Vagina (tissue), 2 donors: ENCODE measurements around the gene ELMO1.

Experiments used
- POLR2A ChIP-seq, 2 donors: fragments of 450-650 bp; IDR thresholded peaks; one replicate each; pipeline ENCODE4 v1.6.1; 2017; ENCODE audit warnings: antibody characterized with exemption in 2 of 2, mild to moderate bottlenecking in 2 of 2, moderate library complexity in 2 of 2
- POLR2AphosphoS5 ChIP-seq, 2 donors: sonication (generic); formaldehyde crosslinking; IDR thresholded peaks; one replicate each; pipeline ENCODE4 v1.9.0; 2017; ENCODE audit warnings: antibody characterized with exemption in 2 of 2, mild to moderate bottlenecking in 2 of 2, low read depth in 1 of 2; ENCODE audit not compliant: insufficient read depth in 1 of 2
- TF ChIP-seq, protein P1 (sequence below), 3 experiments: fragments of 450-650 bp in 2 of 3; fragments of 200-600 bp in 1 of 3; sonication (generic) in 1 of 3; IDR thresholded peaks; one replicate each; pipeline ENCODE4 v1.5.1; 2017 to 2019; ENCODE audit warnings: antibody characterized with exemption in 3 of 3, mild to moderate bottlenecking in 2 of 3, moderate library complexity in 2 of 3

DNA sequence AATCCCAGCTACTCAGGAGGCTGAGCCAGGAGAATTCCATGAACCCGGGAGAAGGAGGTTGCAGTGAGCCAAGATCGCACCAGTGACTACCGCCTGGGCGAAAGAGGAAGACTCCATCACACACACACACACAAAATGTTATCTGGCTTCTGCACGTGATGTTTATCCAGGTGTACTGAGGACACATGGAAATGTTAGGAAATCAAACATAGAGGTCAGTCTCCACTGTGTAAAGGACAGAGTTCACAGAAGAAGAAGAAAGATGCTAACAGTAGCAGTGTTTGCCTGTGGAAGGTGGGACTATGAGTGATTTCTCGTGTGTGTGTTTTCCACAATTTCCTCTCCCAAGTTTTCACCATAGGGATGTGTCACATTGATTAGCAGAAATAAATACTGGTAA lies 256.9 kb downstream of the ELMO1 start:
- no peak for TF ChIP-seq POLR2AphosphoS5 (IDR thresholded peaks at IDR 0.05; ENCODE audit: insufficient read depth in 1 of 2, low read depth in 1 of 2)
- no peak for TF ChIP-seq POLR2A (IDR thresholded peaks at IDR 0.05)
- TF ChIP-seq, protein P1, sequence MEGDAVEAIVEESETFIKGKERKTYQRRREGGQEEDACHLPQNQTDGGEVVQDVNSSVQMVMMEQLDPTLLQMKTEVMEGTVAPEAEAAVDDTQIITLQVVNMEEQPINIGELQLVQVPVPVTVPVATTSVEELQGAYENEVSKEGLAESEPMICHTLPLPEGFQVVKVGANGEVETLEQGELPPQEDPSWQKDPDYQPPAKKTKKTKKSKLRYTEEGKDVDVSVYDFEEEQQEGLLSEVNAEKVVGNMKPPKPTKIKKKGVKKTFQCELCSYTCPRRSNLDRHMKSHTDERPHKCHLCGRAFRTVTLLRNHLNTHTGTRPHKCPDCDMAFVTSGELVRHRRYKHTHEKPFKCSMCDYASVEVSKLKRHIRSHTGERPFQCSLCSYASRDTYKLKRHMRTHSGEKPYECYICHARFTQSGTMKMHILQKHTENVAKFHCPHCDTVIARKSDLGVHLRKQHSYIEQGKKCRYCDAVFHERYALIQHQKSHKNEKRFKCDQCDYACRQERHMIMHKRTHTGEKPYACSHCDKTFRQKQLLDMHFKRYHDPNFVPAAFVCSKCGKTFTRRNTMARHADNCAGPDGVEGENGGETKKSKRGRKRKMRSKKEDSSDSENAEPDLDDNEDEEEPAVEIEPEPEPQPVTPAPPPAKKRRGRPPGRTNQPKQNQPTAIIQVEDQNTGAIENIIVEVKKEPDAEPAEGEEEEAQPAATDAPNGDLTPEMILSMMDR (IDR thresholded peaks at IDR 0.05): no peak
